Natural killer cell (primary cell): Measurements from ENCODE around the gene IYD. TPM values are rescaled to one million over a fixed set of nuclear protein-coding genes. Genes with fewer than 3 reads are reported as not detected.

Experiments
- ATAC-seq, 3 donors: fragments of 150-1000 bp in 2 of 3; fragments of 200-7000 bp in 1 of 3; cut with Tn5 transposase; 1 replicate in 1 of 3; 2 replicates in 2 of 3; pipeline ENCODE4 v1.10.0; 2021; ENCODE audit warnings: mild to moderate bottlenecking in 2 of 3, moderate library complexity in 2 of 3
- DNase-seq, 2 donors: peaks; one replicate each; pipeline versions ENCODE4 v3.0.0 to v3.0.0-alpha.2; 2013 to 2021; ENCODE audit warnings: mixed read lengths in 1 of 2
- H3K27ac ChIP-seq: one replicate; pipeline ENCODE4 v1.5.1; 2013; ENCODE audit warnings: mild to moderate bottlenecking, low read length
- H3K27me3 ChIP-seq: one replicate; pipeline ENCODE4 v1.6.1; 2013; ENCODE audit warnings: low read length; ENCODE audit not compliant: control insufficient read depth, insufficient read depth
- H3K36me3 ChIP-seq: one replicate; pipeline ENCODE4 v1.6.1; 2013; ENCODE audit warnings: low read length; ENCODE audit not compliant: control insufficient read depth, insufficient read depth
- H3K4me1 ChIP-seq: one replicate; pipeline ENCODE4 v1.6.1; 2013; ENCODE audit warnings: low read length; ENCODE audit not compliant: control insufficient read depth, insufficient read depth
- H3K4me3 ChIP-seq: one replicate; pipeline ENCODE4 v1.5.1; 2013; ENCODE audit warnings: low read length
- H3K9me3 ChIP-seq: one replicate; pipeline ENCODE4 v1.6.1; 2013; ENCODE audit warnings: low read length; ENCODE audit not compliant: control insufficient read depth, insufficient read depth
- H3K27ac Mint-ChIP-seq, 2 donors: one replicate each; pipeline ENCODE4 v1.8.0; 2022; ENCODE audit warnings: mild to moderate bottlenecking in 2 of 2, mixed read lengths in 2 of 2, moderate library complexity in 1 of 2
- H3K27me3 Mint-ChIP-seq, 2 donors: one replicate each; pipeline ENCODE4 v1.8.0; 2022; ENCODE audit warnings: low read depth in 2 of 2, mixed read lengths in 2 of 2
- H3K36me3 Mint-ChIP-seq: one replicate; pipeline ENCODE4 v1.8.0; 2022; ENCODE audit warnings: mixed read lengths
- H3K4me1 Mint-ChIP-seq, 2 donors: one replicate each; pipeline ENCODE4 v1.8.0; 2022; ENCODE audit warnings: mixed read lengths in 2 of 2
- H3K4me3 Mint-ChIP-seq: one replicate; pipeline ENCODE4 v1.8.0; 2022; ENCODE audit warnings: mild to moderate bottlenecking, moderate library complexity, mixed read lengths
- H3K9me3 Mint-ChIP-seq, 2 donors: one replicate each; pipeline ENCODE4 v1.8.0; 2022; ENCODE audit warnings: mixed read lengths in 2 of 2
- CTCF ChIP-seq: fragments of 200-600 bp; IDR thresholded peaks from one replicate; pipeline ENCODE4 v1.8.0; 2022; ENCODE audit warnings: antibody characterized with exemption
- WGBS: methylation state at CpG from one replicate; pipeline ENCODE4 v1.1.7; 2013; ENCODE audit warnings: missing lambda C conversion rate; ENCODE audit not compliant: insufficient coverage; 5-methylcytosine and 5-hydroxymethylcytosine counted together
- intact Hi-C: fragments of 100-400 bp; cut with micrococcal nuclease; formaldehyde crosslinking; loops from one replicate; pipeline ENCODE4 v1.14.2; 2022
- total RNA-seq, 4 donors: library from RNA; stranded (reverse); fragments of 120-200 nt in 1 of 4; gene quantifications; one replicate each; pipeline versions ENCODE4 v1.2.3 to v1.2.4, GENCODE V29; 2013 to 2022

Gene IYD
- total RNA-seq, 3 donors from 2014 or later (not counting 1 experiment from before 2014, with no cell fraction given): not detected

GRCh38 chr6:150439373-150439772 lies 70.6 kb downstream of the IYD start:
- intact Hi-C loops: no loop called here
- Histone ChIP-seq H3K27me3 (no peaks in the 10 kb centered on the region), H3K27ac (no peak overlapping the region), H3K9me3 (no peaks in the 10 kb centered on the region), H3K4me3 (no peak overlapping the region), H3K4me1 (no peaks in the 10 kb centered on the region), H3K36me3 (no peaks in the 10 kb centered on the region)
- Mint-ChIP-seq H3K27me3 (peaks cover 6 to 10% of the 10 kb centered on the region in 2 donors), H3K9me3 (peaks cover 0 to 2% of the 10 kb centered on the region in 2 donors), H3K4me1 (no peaks in the 10 kb centered on the region), H3K36me3 (no peaks in the 10 kb centered on the region), H3K27ac (no peak overlapping the region), H3K4me3 (no peak overlapping the region)
- TF ChIP-seq CTCF: no peak
- WGBS: 96% methylated on average over 7 of the region's 8 CpGs
- no peak for ATAC-seq
- no peak for DNase-seq

GRCh38 chr6:150443621-150444020 lies 74.8 kb downstream of the IYD start:
- H3K4me3 Mint-ChIP-seq: no peak overlapping the region
- H3K36me3 Mint-ChIP-seq: no peaks in the 10 kb centered on the region
- H3K9me3 Mint-ChIP-seq: peaks cover 0 to 2% of the 10 kb centered on the region in 2 donors
- 78% methylated on average over 4 of the region's 5 CpGs for WGBS
- no peak overlapping the region for H3K27ac Mint-ChIP-seq
- Histone ChIP-seq H3K27me3 (no peaks in the 10 kb centered on the region), H3K36me3 (no peaks in the 10 kb centered on the region), H3K9me3 (no peaks in the 10 kb centered on the region), H3K27ac (no peak overlapping the region), H3K4me3 (no peak overlapping the region), H3K4me1 (no peaks in the 10 kb centered on the region)
- no peak for TF ChIP-seq CTCF
- DNase-seq (no peak), ATAC-seq (no peak)
- peaks cover 8 to 19% of the 10 kb centered on the region in 2 donors for H3K27me3 Mint-ChIP-seq
- H3K4me1 Mint-ChIP-seq: no peaks in the 10 kb centered on the region
- intact Hi-C loops: no loop called here

- Histone ChIP-seq H3K27ac (no peak overlapping the region), H3K4me3 (no peak overlapping the region), H3K4me1 (no peaks in the 10 kb centered on the region), H3K9me3 (no peaks in the 10 kb centered on the region), H3K27me3 (no peaks in the 10 kb centered on the region), H3K36me3 (no peaks in the 10 kb centered on the region)
- DNase-seq: no peak
- Mint-ChIP-seq H3K36me3 (no peaks in the 10 kb centered on the region), H3K27me3 (peaks cover 8 to 19% of the 10 kb centered on the region in 2 donors), H3K4me3 (no peak overlapping the region), H3K4me1 (no peaks in the 10 kb centered on the region), H3K27ac (no peak overlapping the region), H3K9me3 (peaks cover 0 to 2% of the 10 kb centered on the region in 2 donors)
- ATAC-seq: no peak
- 66% methylated on average over 6 of the region's 6 CpGs for WGBS
- intact Hi-C loops: no loop called here
- no peak for TF ChIP-seq CTCF
These were observed 75.5 kb downstream of the IYD start for GRCh38 chr6:150444308-150444707.

GRCh38 chr6:150445486-150445885 lies 76.7 kb downstream of the IYD start:
- intact Hi-C loops: no loop called here
- Histone ChIP-seq H3K9me3 (no peaks in the 10 kb centered on the region), H3K4me3 (no peak overlapping the region), H3K4me1 (no peaks in the 10 kb centered on the region), H3K27me3 (no peaks in the 10 kb centered on the region), H3K36me3 (no peaks in the 10 kb centered on the region), H3K27ac (no peak overlapping the region)
- Mint-ChIP-seq H3K27ac (no peak overlapping the region), H3K27me3 (peaks cover 5 to 19% of the 10 kb centered on the region in 2 donors), H3K4me1 (no peaks in the 10 kb centered on the region), H3K9me3 (no peaks in the 10 kb centered on the region), H3K36me3 (no peaks in the 10 kb centered on the region), H3K4me3 (no peak overlapping the region)
- no peak for ATAC-seq
- TF ChIP-seq CTCF: no peak
- whole genome bisulfite sequencing: 100% methylated on average over 1 of the region's 2 CpGs
- no peak for DNase-seq
